Endothelial cell of umbilical vein (primary cell): ENCODE data around the gene NRXN3. TPM values are rescaled to one million over a fixed set of nuclear protein-coding genes. Genes with fewer than 3 reads are reported as not detected.

Source experiments
- BruUV-seq: library from RNA; stranded (reverse); fragments of 400-500 nt; replicated peaks from 2 replicates; lab custom pipeline; 2021; lab: Mats Ljungman, UMichigan
- CTCF ChIA-PET: fragments of 300-600, 350-600 bp; sonication (Branson Sonifier 250); formaldehyde crosslinking; loops from one replicate; lab custom pipeline; 2021; ENCODE audit warnings: antibody characterized with exemption, inconsistent platforms; lab: Charles Lee
- POLR2A ChIA-PET: fragments of 300-600, 350-600 bp; sonication (Branson Sonifier 250); formaldehyde crosslinking; loops from one replicate; lab custom pipeline; 2021; ENCODE audit warnings: antibody characterized with exemption, inconsistent platforms; lab: Charles Lee
- DNase-seq: peaks from one replicate; pipeline ENCODE4 v3.0.0-alpha.2; 2011; ENCODE audit warnings: low read depth, low spot score
- FAIRE-seq: peaks from 2 replicates; lab custom pipeline; 2011; peaks lifted over from hg19 to GRCh38; lab: Jason Lieb, UNC
- H2AFZ ChIP-seq: 2 replicates; pipeline ENCODE4 v1.6.0; 2012; ENCODE audit warnings: low read depth, low read length, control low read depth, inconsistent platforms
- H3K27ac ChIP-seq: 2 replicates; pipeline ENCODE4 v1.5.1; 2011; ENCODE audit warnings: low read depth, mild to moderate bottlenecking, control low read depth, low read length, moderate library complexity; ENCODE audit not compliant: insufficient read depth
- H3K27me3 ChIP-seq, 2 experiments: 2 replicates each; pipeline versions ENCODE4 v1.6.0 to v1.6.1; 2011; ENCODE audit warnings: low read length in 2 of 2, mixed read lengths in 1 of 2; ENCODE audit not compliant: control insufficient read depth in 2 of 2, insufficient read depth in 2 of 2
- H3K36me3 ChIP-seq, 2 experiments: 2 replicates in 1 of 2; 3 replicates in 1 of 2; pipeline ENCODE4 v1.5.1; 2011; ENCODE audit warnings: low read length in 2 of 2, mild to moderate bottlenecking in 1 of 2, moderate library complexity in 1 of 2; ENCODE audit not compliant: control insufficient read depth in 2 of 2, insufficient read depth in 2 of 2; ENCODE audit errors: extremely low read depth in 1 of 2
- H3K4me1 ChIP-seq: 3 replicates; pipeline ENCODE4 v1.5.1; 2011; ENCODE audit warnings: mild to moderate bottlenecking, low read length; ENCODE audit not compliant: control insufficient read depth, insufficient read depth; ENCODE audit errors: extremely low read depth
- H3K4me2 ChIP-seq: 2 replicates; pipeline ENCODE4 v1.6.1; 2011; ENCODE audit warnings: low read length, control low read depth, mixed read lengths; ENCODE audit not compliant: insufficient read depth
- H3K4me3 ChIP-seq, 3 experiments: fragments of 200-600 bp in 1 of 3; sonication (generic), shearing (Covaris generic) in 1 of 3; replicated peaks in 1 of 3; 2 replicates each; pipeline ENCODE4 v1.5.1; 2011 to 2016; ENCODE audit warnings: control low read depth in 3 of 3, low read length in 3 of 3, mild to moderate bottlenecking in 2 of 3, inconsistent platforms in 1 of 3, low read depth in 1 of 3, moderate library complexity in 1 of 3; ENCODE audit not compliant: insufficient read depth in 1 of 3
- H3K79me2 ChIP-seq: 2 replicates; pipeline ENCODE4 v1.6.0; 2012; ENCODE audit warnings: low read length, inconsistent platforms; ENCODE audit not compliant: control insufficient read depth, insufficient read depth
- H3K9ac ChIP-seq: replicated peaks from 2 replicates; pipeline ENCODE3; 2011; ENCODE audit warnings: low read length, control low read depth; ENCODE audit not compliant: insufficient read depth; ENCODE audit errors: extremely low read depth
- H3K9me1 ChIP-seq: replicated peaks from 3 replicates; pipeline ENCODE4 v1.6.0; 2011; ENCODE audit warnings: mild to moderate bottlenecking, low read length; ENCODE audit not compliant: control insufficient read depth, insufficient read depth; ENCODE audit errors: extremely low read depth
- H3K9me3 ChIP-seq: replicated peaks from 2 replicates; pipeline ENCODE4 v1.5.1; 2012; ENCODE audit warnings: low read length, inconsistent platforms; ENCODE audit not compliant: control insufficient read depth, insufficient read depth
- H4K20me1 ChIP-seq: replicated peaks from 2 replicates; pipeline ENCODE3; 2011; ENCODE audit warnings: mild to moderate bottlenecking, low read length; ENCODE audit not compliant: control insufficient read depth, insufficient read depth; ENCODE audit errors: extremely low read depth
- CTCF ChIP-seq, 2 donors: IDR thresholded peaks; 1 replicate in 1 of 2; 2 replicates in 1 of 2; pipeline ENCODE4 v1.5.1; 2011; ENCODE audit warnings: low read length in 2 of 2, mild to moderate bottlenecking in 2 of 2, moderate library complexity in 2 of 2, control low read depth in 1 of 2, inconsistent platforms in 1 of 2, low read depth in 1 of 2; ENCODE audit not compliant: insufficient read depth in 1 of 2; ENCODE audit errors: extremely low read depth in 1 of 2
- EZH2 ChIP-seq: IDR thresholded peaks from 2 replicates; pipeline ENCODE4 v1.6.1; 2012; ENCODE audit warnings: borderline replicate concordance, low read depth, mild to moderate bottlenecking, moderate library complexity, low read length, inconsistent platforms; ENCODE audit not compliant: severe bottlenecking
- FOS ChIP-seq: IDR thresholded peaks from 2 replicates; pipeline ENCODE4 v1.6.1; 2011; ENCODE audit warnings: mild to moderate bottlenecking, low read length, moderate library complexity, borderline replicate concordance; ENCODE audit not compliant: insufficient read depth
- GATA2 ChIP-seq: IDR thresholded peaks from 2 replicates; pipeline ENCODE4 v1.7.0; 2011; ENCODE audit warnings: low read depth, mild to moderate bottlenecking, moderate library complexity, mixed read lengths, low read length; ENCODE audit not compliant: insufficient read length, insufficient read depth
- JUN ChIP-seq: IDR thresholded peaks from 2 replicates; pipeline ENCODE4 v1.6.1; 2011; ENCODE audit warnings: borderline replicate concordance, low read depth; ENCODE audit not compliant: insufficient read length, insufficient read depth
- MAX ChIP-seq: IDR thresholded peaks from 2 replicates; pipeline ENCODE4 v1.6.1; 2011; ENCODE audit not compliant: insufficient read depth, insufficient read length
- MYC ChIP-seq: IDR thresholded peaks from one replicate; pipeline ENCODE4 v1.6.1; 2011; ENCODE audit warnings: mild to moderate bottlenecking, low read depth, low read length
- POLR2A ChIP-seq: IDR thresholded peaks from 2 replicates; pipeline ENCODE4 v1.6.1; 2012; ENCODE audit warnings: low read depth, mild to moderate bottlenecking, control low read depth, low read length
- POLR2AphosphoS5 ChIP-seq: IDR thresholded peaks from 2 replicates; pipeline ENCODE4 v1.6.1; 2012; ENCODE audit warnings: low read depth, mild to moderate bottlenecking, control low read depth, low read length, moderate library complexity; ENCODE audit not compliant: insufficient read depth
- dilution Hi-C: fragments of 300-500 bp; cut with MboI; formaldehyde crosslinking; loops from one replicate; pipeline ENCODE4 v1.15.0; 2019; ENCODE audit warnings: low sequenced_read_pairs; ENCODE audit not compliant: extremely low pct_ligation_motif_present
- intact Hi-C: fragments of 100-400 bp; cut with micrococcal nuclease; formaldehyde crosslinking; loops from one replicate; pipeline ENCODE4 v1.10.0; 2022
- polyA plus RNA-seq, 4 experiments: library from polyadenylated mRNA; depleted of rRNA in 3 of 4; stranded (reverse) in 3 of 4; unstranded in 1 of 4; fragments of >200 nt; gene quantifications; 2 replicates each; pipeline versions ENCODE4 v1.2.1 to v1.2.3, GENCODE V29; 2011 to 2012; ENCODE audit warnings: missing spikeins in 1 of 4
- total RNA-seq: library from RNA; stranded (reverse); gene quantifications from 2 replicates; pipeline ENCODE4 v1.2.3, GENCODE V29; 2021

NRXN3 gene
- total and polyA plus RNA-seq, 2 donors (not counting 3 experiments of a cell fraction or from before 2014, with no cell fraction given) = 0.72 to 4.2 TPM

- H3K4me3 ChIP-seq = no peak overlapping the region
- no peaks in the 10 kb centered on the region for H3K27me3 ChIP-seq
- DNase-seq (no peak), FAIRE-seq (no peak)
- H3K27ac ChIP-seq = no peak overlapping the region
- no peak overlapping the region for H3K9ac ChIP-seq
- dilution Hi-C loops = no loop called here
- CTCF ChIA-PET = interaction anchor here (1.2 to 1.3 kb wide), 3 partner anchors 9 to 19 kb away, joined by 4 to 5 read pairs (median 4); no protein-coding TSS in a partner anchor
- no peaks in the 10 kb centered on the region for H3K4me1 ChIP-seq
- no peaks in the 10 kb centered on the region for H3K79me2 ChIP-seq
- H3K9me3 ChIP-seq = no peaks in the 10 kb centered on the region
- TF ChIP-seq MAX = no peak
- no peak for TF ChIP-seq GATA2
- no peak for TF ChIP-seq JUN
- no peak for TF ChIP-seq MYC
- TF ChIP-seq POLR2A = no peak
- no peak for TF ChIP-seq FOS
- TF ChIP-seq POLR2AphosphoS5 = no peak
- no peak for TF ChIP-seq CTCF (IDR thresholded peaks at IDR 0.05; ENCODE audit: extremely low read depth in 1 of 2, insufficient read depth in 1 of 2, low read depth in 1 of 2, low read length in 2 of 2)
- TF ChIP-seq EZH2 = no peak
- H2AFZ ChIP-seq = no peak overlapping the region
- H3K4me2 ChIP-seq = no peak overlapping the region
- POLR2A ChIA-PET = no interaction called here
- H3K36me3 ChIP-seq = no peaks in the 10 kb centered on the region
- no peaks in the 10 kb centered on the region for H4K20me1 ChIP-seq
- BruUV-seq = no TSS peak
- intact Hi-C loops = no loop called here
- H3K9me1 ChIP-seq = no peaks in the 10 kb centered on the region
Observed at GRCh38 chr14:78857974-78858373, 687.8 kb downstream of the NRXN3 start.
